B cell (primary cell): Measurements from ENCODE around the gene NCOR1. TPM values are rescaled to one million over a fixed set of nuclear protein-coding genes. Genes with fewer than 3 reads are reported as not detected.
A peak's percentile ranks its signal among the peaks of the same experiment; 100 is the strongest.

Experiments
- ATAC-seq: fragments of 200-7000 bp; cut with Tn5 transposase; one replicate; pipeline ENCODE4 v1.10.0; 2021; ENCODE audit warnings: low read depth, mild to moderate bottlenecking, moderate number of reproducible peaks, moderate library complexity
- CTCF ChIA-PET: fragments of 350-600 bp; sonication (Branson Sonifier 250); formaldehyde crosslinking; loops from one replicate; lab custom pipeline; 2021; ENCODE audit warnings: antibody characterized with exemption, inconsistent platforms; lab: Charles Lee
- POLR2A ChIA-PET: fragments of 350-600 bp; sonication (Branson Sonifier 250); formaldehyde crosslinking; loops from one replicate; lab custom pipeline; 2021; ENCODE audit warnings: antibody characterized with exemption; lab: Charles Lee
- DNase-seq: peaks from one replicate; pipeline ENCODE4 v3.0.0; 2013
- H2AFZ ChIP-seq: 2 replicates; pipeline ENCODE4 v1.6.1; 2012; ENCODE audit warnings: mild to moderate bottlenecking, low read depth, low read length; ENCODE audit not compliant: insufficient read depth, poor library complexity, severe bottlenecking
- H3K27ac ChIP-seq, 2 donors: 1 replicate in 1 of 2; 2 replicates in 1 of 2; pipeline ENCODE4 v1.5.1; 2012 to 2013; ENCODE audit warnings: low read length in 2 of 2, mild to moderate bottlenecking in 2 of 2, moderate library complexity in 1 of 2
- H3K27me3 ChIP-seq, 4 experiments: fragments of 200-600 bp in 1 of 4; sonication (generic) in 1 of 4; replicated peaks in 1 of 4; 1 replicate in 2 of 4; 2 replicates in 2 of 4; pipeline versions ENCODE4 v1.6.1 to v1.7.0; 2013 to 2016; ENCODE audit warnings: low read length in 3 of 4, mild to moderate bottlenecking in 2 of 4, mixed read lengths in 1 of 4, moderate library complexity in 1 of 4; ENCODE audit not compliant: insufficient read depth in 4 of 4, control insufficient read depth in 3 of 4; ENCODE audit errors: control extremely low read depth in 1 of 4
- H3K36me3 ChIP-seq, 2 experiments: replicated peaks in 1 of 2; 1 replicate in 1 of 2; 2 replicates in 1 of 2; pipeline versions ENCODE4 v1.6.1 to v1.7.1; 2013; ENCODE audit warnings: low read length in 1 of 2; ENCODE audit not compliant: insufficient read depth in 2 of 2, control insufficient read depth in 1 of 2; ENCODE audit errors: control extremely low read depth in 1 of 2, extremely low read depth in 1 of 2
- H3K4me1 ChIP-seq, 2 donors: fragments of 200-600 bp in 1 of 2; sonication (generic) in 1 of 2; 1 replicate in 1 of 2; 2 replicates in 1 of 2; pipeline versions ENCODE4 v1.5.1 to v1.6.1; 2013 to 2017; ENCODE audit warnings: low read length in 2 of 2; ENCODE audit not compliant: control insufficient read depth in 2 of 2, insufficient read depth in 2 of 2
- H3K4me2 ChIP-seq: replicated peaks from 2 replicates; pipeline ENCODE3; 2012; ENCODE audit warnings: mild to moderate bottlenecking, low read depth, low read length; ENCODE audit not compliant: poor library complexity, severe bottlenecking
- H3K4me3 ChIP-seq, 5 experiments: fragments of 200-600 bp in 1 of 5; sonication (generic) in 1 of 5; 1 replicate in 3 of 5; 2 replicates in 2 of 5; pipeline versions ENCODE4 v1.5.1 to v1.7.0; 2011 to 2016; ENCODE audit warnings: low read length in 4 of 5, mild to moderate bottlenecking in 4 of 5, low read depth in 2 of 5, control low read depth in 1 of 5, moderate library complexity in 1 of 5; ENCODE audit not compliant: insufficient read depth in 1 of 5; ENCODE audit errors: control extremely low read depth in 1 of 5, extremely low read depth in 1 of 5
- H3K79me2 ChIP-seq: fragments of 200-600 bp; sonication (generic); one replicate; pipeline ENCODE4 v1.6.0; 2016; ENCODE audit warnings: low read length; ENCODE audit not compliant: control insufficient read depth, insufficient read depth
- H3K9ac ChIP-seq: fragments of 200-600 bp; sonication (generic); 2 replicates; pipeline ENCODE4 v1.6.1; 2017; ENCODE audit warnings: mild to moderate bottlenecking, low read length, moderate library complexity
- H3K9me3 ChIP-seq, 3 donors: one replicate each; pipeline versions ENCODE4 v1.6.1 to v1.7.1; 2013; ENCODE audit warnings: low read length in 2 of 3; ENCODE audit not compliant: control insufficient read depth in 2 of 3, insufficient read depth in 1 of 3; ENCODE audit errors: control extremely low read depth in 1 of 3
- H4K20me1 ChIP-seq: 2 replicates; pipeline ENCODE4 v1.6.0; 2012; ENCODE audit warnings: mild to moderate bottlenecking, low read length; ENCODE audit not compliant: insufficient read depth, control insufficient read depth, poor library complexity, severe bottlenecking
- H3K27ac Mint-ChIP-seq: one replicate; pipeline ENCODE4 v1.8.0; 2021; ENCODE audit warnings: mixed read lengths
- H3K27me3 Mint-ChIP-seq: one replicate; pipeline ENCODE4 v1.8.0; 2021; ENCODE audit warnings: mixed read lengths
- H3K4me1 Mint-ChIP-seq: one replicate; pipeline ENCODE4 v1.8.0; 2021; ENCODE audit warnings: mixed read lengths
- H3K4me3 Mint-ChIP-seq: one replicate; pipeline ENCODE4 v1.8.0; 2021; ENCODE audit warnings: mixed read lengths
- H3K9me3 Mint-ChIP-seq: one replicate; pipeline ENCODE4 v1.8.0; 2022; ENCODE audit warnings: mixed read lengths; ENCODE audit not compliant: insufficient read depth
- CTCF ChIP-seq: fragments of 200-600 bp; IDR thresholded peaks from one replicate; pipeline ENCODE4 v1.8.0; 2022; ENCODE audit warnings: antibody characterized with exemption, mild to moderate bottlenecking
- EZH2 ChIP-seq: IDR thresholded peaks from 2 replicates; pipeline ENCODE4 v1.6.1; 2012; ENCODE audit warnings: borderline replicate concordance, low read depth, mild to moderate bottlenecking, moderate library complexity, low read length; ENCODE audit not compliant: insufficient read depth, poor library complexity, severe bottlenecking
- WGBS: methylation state at CpG from one replicate; pipeline ENCODE4 v1.1.5; 2013; ENCODE audit warnings: missing lambda C conversion rate; ENCODE audit not compliant: insufficient coverage; 5-methylcytosine and 5-hydroxymethylcytosine counted together
- intact Hi-C: fragments of 100-400 bp; cut with micrococcal nuclease; formaldehyde crosslinking; loops from one replicate; pipeline ENCODE4 v1.10.0; 2022
- polyA plus RNA-seq: library from polyadenylated mRNA; depleted of rRNA; stranded (reverse); fragments of >200 nt; gene quantifications from 2 replicates; pipeline ENCODE4 v1.2.3, GENCODE V29; 2012
- total RNA-seq, 2 donors: library from RNA; stranded (reverse); fragments of 120-200 nt in 1 of 2; gene quantifications; 1 replicate in 1 of 2; 2 replicates in 1 of 2; pipeline versions ENCODE4 v1.2.3 to v1.2.4, GENCODE V29; 2013 to 2022

NCOR1 gene
- total and polyA plus RNA-seq, 2 donors (not counting 1 experiment from before 2014, with no cell fraction given): 46.3 to 217 TPM

GRCh38 chr17:16086957-16087356, 128.4 kb downstream of the NCOR1 start:
- Histone ChIP-seq H3K4me2 (no peak overlapping the region), H2AFZ (no peak overlapping the region), H3K36me3 (peaks cover 6 to 57% of the 10 kb centered on the region in 2 experiments), H3K9ac (no peak overlapping the region), H3K4me3 (no peak overlapping the region), H3K27me3 (no peaks in the 10 kb centered on the region), H3K27ac (no peak overlapping the region), H3K4me1 (no peaks in the 10 kb centered on the region), H3K79me2 (peaks cover 8% of the 10 kb centered on the region), H4K20me1 (peaks cover 5% of the 10 kb centered on the region), H3K9me3 (no peaks in the 10 kb centered on the region)
- no peaks in the 10 kb centered on the region for H3K27me3 Mint-ChIP-seq
- no peaks in the 10 kb centered on the region for H3K4me1 Mint-ChIP-seq
- ChIA-PET POLR2A (no interaction called here), CTCF (no interaction called here)
- H3K9me3 Mint-ChIP-seq: no peaks in the 10 kb centered on the region
- H3K4me3 Mint-ChIP-seq: no peak overlapping the region
- TF ChIP-seq EZH2 (no peak), CTCF (no peak)
- no peak for DNase-seq
- H3K27ac Mint-ChIP-seq: no peak overlapping the region
- no peak for ATAC-seq
- intact Hi-C loops: no loop called here
- WGBS: 84% methylated on average over 8 of the region's 10 CpGs

- no peaks in the 10 kb centered on the region for H3K27me3 Mint-ChIP-seq
- peaks cover 12% of the 10 kb centered on the region for H4K20me1 ChIP-seq
- no peak overlapping the region for H3K9ac ChIP-seq
- H3K4me3 ChIP-seq: no peak overlapping the region
- no peaks in the 10 kb centered on the region for H3K9me3 Mint-ChIP-seq
- CTCF ChIA-PET: no interaction called here
- DNase-seq (no peak), ATAC-seq (no peak)
- no peaks in the 10 kb centered on the region for H3K27me3 ChIP-seq
- peak overlapping the region; percentile 23 for H3K27ac Mint-ChIP-seq
- peaks cover 6 to 52% of the 10 kb centered on the region in 2 experiments for H3K36me3 ChIP-seq
- intact Hi-C loops: no loop called here
- no peak overlapping the region for H3K27ac ChIP-seq
- no peak overlapping the region for H2AFZ ChIP-seq
- H3K4me1 Mint-ChIP-seq: no peaks in the 10 kb centered on the region
- H3K4me1 ChIP-seq: no peaks in the 10 kb centered on the region
- no CpG with 5 or more reads among the region's 1 CpG for WGBS
- peaks cover 15% of the 10 kb centered on the region for H3K79me2 ChIP-seq
- H3K4me2 ChIP-seq: no peak overlapping the region
- H3K9me3 ChIP-seq: no peaks in the 10 kb centered on the region
- TF ChIP-seq EZH2 (no peak), CTCF (no peak)
- POLR2A ChIA-PET: no interaction called here
- no peak overlapping the region for H3K4me3 Mint-ChIP-seq
These were observed 130.2 kb downstream of the NCOR1 start for GRCh38 chr17:16085066-16085699.
